HG02840 (cell line): ENCODE measurements around the gene CFAP70.

ENCODE experiments used
- ATAC-seq: cut with Tn5 transposase; IDR thresholded peaks from one replicate; pipeline ENCODE4 v1.9.1; 2021; ENCODE audit warnings: mild to moderate bottlenecking, moderate library complexity, moderate number of reproducible peaks; ENCODE audit not compliant: unreplicated experiment, low FRiP score

Gene CFAP70

DNA sequence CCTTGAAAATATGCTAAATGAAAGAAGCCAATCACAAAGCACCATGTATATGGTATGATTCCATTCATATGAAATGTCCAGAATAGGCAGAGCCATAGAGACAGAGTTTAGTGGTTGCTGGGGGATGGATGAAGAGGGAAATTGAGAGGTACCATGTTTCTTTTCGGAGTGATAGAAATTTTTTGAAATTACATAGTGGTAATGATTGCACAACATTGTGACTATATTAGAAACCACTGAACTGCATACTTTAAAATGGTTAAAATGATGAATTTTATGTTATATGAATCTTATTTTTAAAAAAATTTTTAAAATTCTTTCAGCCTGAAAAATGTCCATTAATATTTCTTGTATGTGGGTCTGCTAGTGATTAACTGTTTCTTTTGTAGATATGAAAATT is 137.7 kb downstream of the CFAP70 start:
- ATAC-seq = no peak

DNA sequence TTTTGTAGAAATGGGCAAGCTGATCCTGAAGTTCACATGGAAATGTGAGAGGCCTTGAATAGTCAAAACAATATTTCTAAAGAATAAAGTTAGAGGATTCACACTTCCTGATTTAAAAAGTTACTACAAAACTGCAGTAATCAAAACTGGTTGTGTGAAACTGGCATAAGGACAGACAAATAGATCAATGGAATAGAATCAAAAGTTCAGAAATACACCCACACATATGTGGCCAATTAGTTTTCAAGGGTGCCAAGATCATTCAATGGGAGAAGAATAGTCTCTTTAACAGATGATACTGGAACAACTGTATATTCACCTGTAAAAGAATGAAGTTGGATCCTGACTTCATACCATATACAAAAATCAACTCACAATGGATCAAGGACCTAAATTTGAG is 139.3 kb downstream of the CFAP70 start:
- ATAC-seq = no peak

DNA sequence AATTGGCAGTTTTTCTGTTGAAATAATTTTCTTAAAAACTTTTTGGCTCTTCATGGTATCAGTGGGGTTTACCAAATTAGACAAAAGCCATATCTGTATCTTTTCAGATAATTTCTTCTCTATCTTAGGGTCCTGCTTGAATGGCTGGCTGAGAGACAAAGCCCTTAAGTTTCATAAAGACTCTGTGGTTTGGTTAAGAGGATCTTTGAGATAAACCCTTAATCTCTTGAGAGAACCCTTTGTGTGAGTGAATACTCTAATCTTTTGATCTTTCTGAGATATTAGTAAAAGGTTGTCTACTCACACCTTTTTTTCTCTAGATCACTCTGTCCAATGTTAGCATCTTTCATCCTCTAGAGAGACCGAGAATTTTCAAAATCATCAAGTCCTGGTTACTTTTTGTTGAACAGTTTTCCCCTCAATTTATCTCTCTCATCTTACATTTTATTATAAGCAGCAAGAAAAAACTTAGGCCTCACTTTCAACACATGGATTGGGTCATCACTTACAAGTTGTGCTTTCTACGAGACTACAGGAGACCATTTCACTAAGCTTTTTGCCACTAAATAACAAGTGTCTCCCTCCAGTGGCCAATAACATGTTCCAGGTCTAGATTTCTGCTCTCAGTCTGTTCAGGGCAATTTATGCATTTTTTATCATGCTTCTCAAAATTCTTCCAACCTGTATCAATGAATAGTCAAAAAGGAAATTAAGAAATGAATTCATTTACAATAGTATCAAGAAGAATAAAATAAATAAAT is 140.1 kb downstream of the CFAP70 start:
- ATAC-seq = no peak

DNA sequence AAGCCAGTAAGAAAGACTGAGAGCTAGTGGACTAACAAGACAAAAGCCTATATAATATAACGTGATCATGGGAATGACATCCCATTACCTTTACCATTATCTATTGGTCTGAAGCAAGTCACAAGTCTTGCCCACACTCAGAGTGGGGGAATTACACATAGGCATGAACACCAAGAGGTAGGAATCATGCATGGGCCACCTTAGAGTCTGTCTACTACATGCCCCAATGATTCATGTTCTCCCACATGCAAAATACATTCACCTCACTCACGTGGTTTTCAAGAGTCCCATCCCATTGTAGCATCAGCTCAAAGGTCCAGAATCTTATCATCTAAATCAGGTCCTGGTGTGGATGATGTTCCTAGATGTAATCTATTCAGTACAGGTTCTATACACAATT is 141.0 kb downstream of the CFAP70 start:
- no peak for ATAC-seq

DNA sequence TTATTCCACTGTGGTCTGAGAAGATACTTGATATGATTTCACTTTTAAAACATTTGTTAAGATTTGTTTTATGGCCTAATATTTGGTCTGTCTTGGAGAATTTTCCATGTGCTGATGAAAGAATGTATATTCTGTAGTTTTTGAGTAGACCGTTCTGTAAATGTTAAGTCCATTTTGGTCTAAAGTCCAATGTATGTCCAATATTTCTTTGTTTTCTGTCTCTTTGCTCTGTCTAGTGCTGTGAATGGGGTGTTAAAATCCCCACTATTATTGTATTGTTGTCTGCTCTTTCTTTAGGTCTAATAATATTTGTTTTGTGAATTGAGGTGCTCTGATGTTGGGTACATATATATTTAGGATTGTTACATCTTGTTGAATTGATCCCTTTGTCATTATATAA is 142.9 kb downstream of the CFAP70 start:
- no peak for ATAC-seq

DNA sequence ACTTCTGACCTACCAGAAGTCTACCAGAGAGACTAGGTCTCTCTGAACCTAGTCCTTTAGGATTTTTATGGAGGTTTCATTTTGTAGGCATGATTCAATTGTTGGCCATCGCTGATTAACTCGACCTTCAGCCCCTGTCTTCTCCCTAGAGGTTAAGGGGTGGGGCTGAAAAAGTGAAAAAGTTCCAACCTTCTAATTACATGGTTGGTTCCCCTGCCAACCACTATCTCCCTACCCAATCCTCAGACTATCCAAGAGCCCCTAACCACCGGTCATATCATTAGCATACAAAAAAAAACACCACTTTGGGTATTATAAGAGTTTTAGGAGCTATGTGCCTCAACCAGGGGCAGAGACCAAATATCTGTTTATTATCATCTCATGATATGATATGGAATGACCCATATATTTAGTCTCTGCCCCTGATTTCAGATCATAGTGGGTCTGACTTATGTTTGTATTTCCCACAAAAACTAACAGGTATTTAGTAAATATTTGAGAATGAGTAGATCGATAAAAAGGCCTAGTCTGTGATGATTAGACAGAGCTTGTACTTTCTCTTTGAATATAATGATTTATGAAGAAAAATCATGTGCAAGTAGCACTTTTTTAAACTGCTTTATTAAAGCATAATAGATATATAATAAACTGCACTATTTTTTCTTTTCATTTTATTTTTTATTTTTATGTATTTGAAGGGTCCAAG is 147.4 kb downstream of the CFAP70 start:
- ATAC-seq = no peak

DNA sequence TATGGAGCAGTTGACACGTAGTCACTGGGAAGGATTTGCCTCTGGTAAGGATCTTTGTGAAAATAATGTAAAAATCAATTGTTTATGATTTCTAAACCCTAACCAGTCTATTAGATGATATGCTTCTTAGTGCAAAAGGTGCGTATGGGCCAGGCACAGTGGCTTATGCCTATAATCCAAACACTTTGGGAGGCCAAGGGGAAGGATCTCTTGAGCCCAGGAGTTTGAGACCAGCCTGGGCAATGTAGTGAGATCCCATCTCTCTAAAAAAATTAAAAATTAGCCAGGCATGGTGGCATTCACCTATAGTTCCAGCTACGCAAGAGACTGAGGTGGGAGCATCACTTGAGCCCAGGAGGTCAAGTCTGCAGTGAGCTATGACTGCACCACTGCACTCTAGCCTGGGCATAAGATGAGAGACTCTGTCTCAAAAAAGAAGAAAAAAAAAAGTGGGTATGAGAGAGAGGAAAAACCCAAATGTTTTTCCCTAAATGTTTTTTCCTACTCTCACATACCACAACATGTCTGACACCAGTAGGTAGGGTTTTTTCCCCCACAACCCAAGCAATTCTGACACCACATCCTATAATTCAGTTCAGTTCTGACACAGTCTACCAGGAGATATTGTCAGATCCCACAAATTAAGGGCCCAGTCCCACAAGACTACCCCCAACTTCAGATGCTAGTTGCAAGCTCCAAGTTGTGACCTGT is 148.1 kb downstream of the CFAP70 start:
- no peak for ATAC-seq

DNA sequence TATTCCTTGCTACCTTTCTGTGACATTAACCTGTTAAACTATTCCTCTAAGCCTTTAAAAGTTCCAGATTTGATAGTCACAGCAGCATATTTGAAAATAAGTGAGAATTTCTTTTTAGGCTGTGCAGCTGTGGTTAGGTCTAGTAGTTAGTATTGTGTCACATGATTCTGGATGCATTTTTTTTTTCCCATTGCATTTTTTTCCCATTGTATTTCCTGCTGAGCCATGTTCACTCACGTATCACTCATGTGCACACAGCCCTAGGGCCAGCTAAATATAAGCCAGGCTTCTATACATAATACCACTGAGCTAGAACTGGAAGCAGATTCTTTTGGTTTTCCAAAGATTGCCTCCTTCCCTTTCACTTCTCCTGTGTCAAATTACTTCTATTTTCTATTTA is 149.0 kb downstream of the CFAP70 start:
- no peak for ATAC-seq

DNA sequence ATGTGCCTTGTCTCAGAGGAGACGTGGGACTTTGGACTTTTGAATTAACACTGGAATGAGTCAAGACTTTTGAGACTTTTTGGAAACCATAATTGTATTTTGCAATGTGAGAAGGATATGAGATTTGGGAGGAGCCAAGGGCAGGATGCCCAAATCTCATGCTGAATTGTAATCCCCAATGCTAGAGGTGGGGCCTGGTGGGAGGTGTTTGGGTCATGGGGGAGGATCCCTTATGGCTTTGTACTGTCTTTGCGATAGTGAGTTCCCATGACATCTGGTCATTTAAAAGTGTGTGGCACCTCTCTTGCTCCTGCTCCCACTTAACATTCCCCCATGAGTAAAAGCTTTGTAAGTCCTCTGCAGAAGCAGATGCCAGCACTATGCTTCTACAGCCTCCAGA is 150.8 kb downstream of the CFAP70 start:
- ATAC-seq = no peak

DNA sequence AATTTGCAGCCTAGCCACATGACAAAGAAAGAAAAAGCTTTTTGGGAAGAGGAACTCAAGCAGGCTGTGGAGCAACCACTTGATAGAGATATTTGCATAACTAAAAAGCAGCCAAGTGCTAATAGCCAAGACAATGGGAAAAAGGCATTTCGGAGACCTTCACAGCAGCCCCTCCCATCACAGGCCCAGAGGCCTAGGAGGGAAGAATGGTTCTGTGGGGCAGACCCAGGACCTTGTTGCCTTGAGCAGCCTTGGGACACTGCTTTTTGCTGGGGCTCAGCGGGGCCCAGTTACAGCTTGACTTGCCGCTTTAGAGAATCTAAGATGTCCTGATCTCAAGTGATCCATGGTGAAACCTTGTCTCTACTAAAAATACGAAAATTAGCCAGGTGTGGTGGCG is 152.3 kb downstream of the CFAP70 start:
- no peak for ATAC-seq

DNA sequence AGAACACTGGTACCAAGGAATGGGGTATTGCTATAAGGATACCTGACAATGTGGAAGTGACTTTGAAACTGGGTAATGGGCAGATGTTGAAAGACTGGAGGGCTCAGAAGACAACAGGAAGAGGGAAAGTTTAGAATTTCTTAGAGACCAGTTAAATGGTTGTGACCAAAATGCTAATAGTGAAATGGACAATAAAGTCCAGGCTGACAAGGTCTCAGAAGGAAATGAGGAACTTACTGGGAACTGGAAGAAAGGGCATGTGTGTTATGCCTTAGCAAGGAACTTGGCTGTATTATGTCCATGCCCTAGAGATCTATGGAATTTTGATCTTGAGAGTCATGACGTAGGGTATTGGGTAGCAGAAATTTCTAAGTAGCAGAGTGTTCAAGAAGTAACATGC is 152.8 kb downstream of the CFAP70 start:
- ATAC-seq = no peak

DNA sequence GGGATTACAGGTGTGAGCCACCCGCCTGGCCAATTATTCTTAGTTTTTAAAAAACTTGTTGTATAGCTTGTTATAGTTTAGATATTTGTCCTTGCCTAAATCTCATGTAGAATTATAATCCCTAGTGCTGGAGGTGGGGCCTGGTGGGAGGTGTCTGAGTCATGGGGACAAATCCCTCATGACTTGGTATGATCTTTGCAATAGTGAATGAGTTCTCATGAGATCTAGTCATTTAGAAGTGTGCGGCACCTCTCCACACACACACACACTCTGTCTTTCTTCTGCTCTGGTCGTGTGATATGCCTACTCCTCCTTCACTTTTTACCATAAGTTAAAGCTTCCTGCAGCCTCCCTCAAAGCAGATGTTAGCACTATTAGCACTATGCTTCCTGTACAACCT is 153.6 kb downstream of the CFAP70 start:
- ATAC-seq = no peak
